ENCODE results near the gene CACNA1B.
"Not testable (repeated sequence)": the region's sequence is repeated elsewhere in the genome, so short reads cannot be mapped to it uniquely, and the experiment has no call there.

Gene CACNA1B

GRCh38 chr9:138112090-138112748 is 234.6 kb downstream of the CACNA1B start:
- DNase-seq (ENCODE audit: low read depth in 2 of 2, low spot score in 1 of 2): no peak

- DNase-seq (ENCODE audit: low read depth in 2 of 2, low spot score in 1 of 2): no peak
Observed at GRCh38 chr9:138112791-138113600, 235.4 kb downstream of the CACNA1B start.

GRCh38 chr9:138113701-138114325 is 236.2 kb downstream of the CACNA1B start:
- not testable (repeated sequence) for DNase-seq (ENCODE audit: low read depth in 2 of 2, low spot score in 1 of 2)

DNA sequence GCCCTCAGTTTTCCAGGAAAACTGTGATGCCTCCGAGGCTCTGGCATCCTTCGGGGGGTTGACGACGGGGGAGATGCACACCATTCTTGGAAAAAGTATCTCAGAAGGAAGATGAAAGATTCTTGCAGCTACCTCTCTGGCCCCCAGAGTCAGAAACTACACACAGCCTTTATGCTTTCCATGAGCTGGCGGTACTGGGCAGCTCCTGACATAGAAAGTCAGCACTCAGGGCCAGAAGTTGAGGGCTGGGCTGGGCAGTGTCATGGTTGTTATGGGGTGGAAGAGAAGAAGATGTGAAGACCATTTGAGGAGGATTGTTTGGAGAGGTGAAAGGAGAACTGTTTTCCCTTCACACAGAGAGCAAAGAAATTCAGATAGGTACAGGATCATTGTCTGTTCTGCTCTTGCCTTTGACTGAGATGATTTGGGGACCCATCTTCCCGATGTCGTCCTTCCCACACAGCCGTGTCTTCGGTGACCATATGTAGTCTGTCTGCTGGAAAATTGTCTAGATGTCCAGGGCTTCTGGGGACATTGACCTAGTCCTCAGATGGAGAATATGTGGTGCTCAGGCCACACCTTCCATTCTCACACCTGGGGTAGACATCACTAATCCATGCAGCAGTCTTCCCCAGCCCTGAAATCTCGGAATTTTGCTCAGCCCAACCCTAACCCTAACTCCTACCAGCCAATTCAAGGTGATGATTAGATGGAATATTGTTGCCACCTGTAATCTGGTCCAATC is 237.1 kb downstream of the CACNA1B start:
- no peak for DNase-seq (ENCODE audit: low read depth in 2 of 2, low spot score in 1 of 2)

DNA sequence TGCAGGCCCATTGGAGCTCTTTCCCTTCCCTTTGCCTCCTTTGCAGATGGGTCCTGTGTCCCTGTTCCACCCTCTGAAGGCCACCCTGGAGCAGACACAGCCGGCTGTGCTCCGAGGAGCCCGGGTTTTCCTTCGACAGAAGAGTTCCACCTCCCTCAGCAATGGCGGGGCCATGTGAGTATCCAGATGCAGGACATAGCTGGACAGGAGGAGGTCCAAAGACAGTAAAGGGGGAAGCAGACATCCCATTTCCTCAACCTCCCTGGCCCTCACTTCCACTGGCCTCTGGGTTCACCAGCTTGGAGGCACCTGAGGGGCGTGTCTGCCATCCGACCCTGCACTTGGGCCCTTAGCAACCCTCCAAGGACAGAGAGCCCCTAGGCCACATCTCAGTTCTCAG is 237.9 kb downstream of the CACNA1B start:
- DNase-seq (ENCODE audit: low read depth in 2 of 2, low spot score in 1 of 2): no peak

DNA sequence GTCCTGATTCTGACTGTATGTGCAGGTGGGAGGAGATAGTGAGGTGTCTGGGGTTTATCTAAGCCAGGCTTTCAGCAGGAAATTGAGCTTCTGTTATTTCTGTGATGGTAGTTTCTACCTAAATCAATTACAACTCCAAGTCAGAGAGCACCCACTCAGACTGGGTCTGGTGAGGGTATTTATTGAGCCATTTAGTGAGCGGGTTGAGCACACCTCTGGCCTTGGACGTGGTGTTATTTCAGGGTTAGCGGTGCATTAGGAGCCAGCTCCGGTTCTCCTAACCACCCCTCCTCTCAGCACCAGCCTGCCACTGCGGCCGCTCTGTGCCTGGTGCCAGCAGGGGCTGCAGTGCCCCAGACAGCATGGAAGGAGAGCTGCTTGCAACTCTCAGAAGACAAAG is 238.9 kb downstream of the CACNA1B start:
- DNase-seq (ENCODE audit: low read depth in 2 of 2, low spot score in 1 of 2): no peak

DNA sequence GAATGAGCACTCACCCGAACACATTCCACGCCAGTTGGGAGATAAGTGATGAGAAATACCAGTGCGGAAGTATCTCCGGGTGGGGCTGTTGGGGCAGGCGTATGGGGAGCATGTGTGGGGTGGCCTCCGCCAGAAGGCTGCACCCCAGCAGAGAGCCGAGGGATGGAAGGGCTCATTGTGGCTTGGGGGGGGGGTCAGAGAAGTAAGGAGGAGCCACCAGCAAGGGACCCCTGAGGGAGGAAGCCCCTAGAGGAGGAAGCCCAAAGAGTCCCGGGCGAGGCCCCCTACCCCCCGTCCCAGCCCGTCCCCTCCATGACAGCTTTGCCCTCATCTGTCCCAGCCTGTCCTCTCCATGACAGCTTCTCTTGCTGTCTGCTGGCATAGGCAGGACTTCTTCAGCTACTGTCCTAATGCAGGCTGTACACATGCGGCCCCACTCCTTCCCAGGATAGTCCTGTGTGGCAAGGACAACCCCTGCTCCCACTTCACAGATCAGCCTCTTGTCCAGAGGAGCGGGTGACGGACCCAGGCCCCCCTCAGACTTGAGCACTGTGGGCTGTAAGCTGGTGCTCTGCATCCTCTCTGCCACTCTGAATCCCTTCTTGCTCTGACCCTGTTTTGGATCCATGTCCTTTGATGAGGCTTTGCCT is 239.6 kb downstream of the CACNA1B start:
- DNase-seq (ENCODE audit: low read depth in 2 of 2, low spot score in 1 of 2): no peak

- DNase-seq (ENCODE audit: low read depth in 2 of 2, low spot score in 1 of 2): no peak
Observed at GRCh38 chr9:138117836-138118235, 240.3 kb downstream of the CACNA1B start.

GRCh38 chr9:138118601-138119071 is 241.1 kb downstream of the CACNA1B start:
- DNase-seq (ENCODE audit: low read depth in 2 of 2, low spot score in 1 of 2): no peak

GRCh38 chr9:138119202-138120027 is 241.8 kb downstream of the CACNA1B start:
- no peak for DNase-seq (ENCODE audit: low read depth in 2 of 2, low spot score in 1 of 2)

- DNase-seq (ENCODE audit: low read depth in 2 of 2, low spot score in 1 of 2): no peak
Observed at GRCh38 chr9:138120072-138120471, 242.5 kb downstream of the CACNA1B start.

GRCh38 chr9:138120511-138121437 is 243.2 kb downstream of the CACNA1B start:
- DNase-seq (ENCODE audit: low read depth in 2 of 2, low spot score in 1 of 2): no peak

DNA sequence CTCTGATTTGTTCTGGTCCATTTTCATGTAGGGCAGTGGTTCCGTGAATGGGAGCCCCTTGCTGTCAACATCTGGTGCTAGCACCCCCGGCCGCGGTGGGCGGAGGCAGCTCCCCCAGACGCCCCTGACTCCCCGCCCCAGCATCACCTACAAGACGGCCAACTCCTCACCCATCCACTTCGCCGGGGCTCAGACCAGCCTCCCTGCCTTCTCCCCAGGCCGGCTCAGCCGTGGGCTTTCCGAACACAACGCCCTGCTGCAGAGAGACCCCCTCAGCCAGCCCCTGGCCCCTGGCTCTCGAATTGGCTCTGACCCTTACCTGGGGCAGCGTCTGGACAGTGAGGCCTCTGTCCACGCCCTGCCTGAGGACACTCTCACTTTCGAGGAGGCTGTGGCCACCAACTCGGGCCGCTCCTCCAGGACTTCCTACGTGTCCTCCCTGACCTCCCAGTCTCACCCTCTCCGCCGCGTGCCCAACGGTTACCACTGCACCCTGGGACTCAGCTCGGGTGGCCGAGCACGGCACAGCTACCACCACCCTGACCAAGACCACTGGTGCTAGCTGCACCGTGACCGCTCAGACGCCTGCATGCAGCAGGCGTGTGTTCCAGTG is 244.0 kb downstream of the CACNA1B start:
- DNase-seq (ENCODE audit: low read depth in 2 of 2, low spot score in 1 of 2): no peak

DNA sequence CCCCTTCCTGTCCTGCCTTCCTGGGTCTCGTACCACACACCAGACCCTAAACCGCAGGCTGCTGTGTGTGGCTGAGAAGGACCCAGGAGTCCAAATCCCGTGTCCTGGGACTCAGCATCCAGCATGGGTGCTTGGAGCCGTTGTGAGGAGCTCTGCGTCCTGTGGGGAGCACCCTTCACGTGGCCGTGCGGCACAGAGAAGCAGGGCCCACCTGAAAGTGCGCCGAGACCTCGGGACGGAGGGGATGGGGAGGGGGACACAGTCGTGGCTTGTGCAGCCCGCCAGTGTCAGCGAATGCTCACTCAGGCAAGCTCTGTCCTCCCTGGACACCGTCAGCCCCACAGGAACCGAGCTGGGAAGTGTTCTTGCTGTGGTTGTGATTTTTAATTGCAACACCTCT is 244.6 kb downstream of the CACNA1B start:
- DNase-seq (ENCODE audit: low read depth in 2 of 2, low spot score in 1 of 2): no peak

DNA sequence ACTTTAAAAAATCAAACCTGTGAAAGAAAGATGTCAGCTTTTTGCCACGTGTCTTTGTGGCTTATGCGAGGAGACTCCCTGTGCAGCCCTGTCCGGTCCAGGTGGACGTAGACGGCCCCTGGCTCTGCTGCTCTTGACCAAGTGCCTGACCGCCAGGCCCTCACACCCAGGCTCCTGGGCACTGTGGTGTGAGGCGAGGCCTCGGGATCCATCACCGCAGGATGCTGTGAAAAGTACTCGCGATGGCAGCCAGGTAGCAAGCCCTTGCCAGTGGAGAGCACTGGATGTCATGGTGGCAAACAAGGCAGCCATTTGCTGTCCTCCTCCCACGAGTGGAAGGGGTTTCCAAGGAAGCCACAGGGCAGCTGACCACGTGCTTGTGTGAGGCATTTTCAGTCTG is 245.1 kb downstream of the CACNA1B start:
- no peak for DNase-seq (ENCODE audit: low read depth in 2 of 2, low spot score in 1 of 2)

DNA sequence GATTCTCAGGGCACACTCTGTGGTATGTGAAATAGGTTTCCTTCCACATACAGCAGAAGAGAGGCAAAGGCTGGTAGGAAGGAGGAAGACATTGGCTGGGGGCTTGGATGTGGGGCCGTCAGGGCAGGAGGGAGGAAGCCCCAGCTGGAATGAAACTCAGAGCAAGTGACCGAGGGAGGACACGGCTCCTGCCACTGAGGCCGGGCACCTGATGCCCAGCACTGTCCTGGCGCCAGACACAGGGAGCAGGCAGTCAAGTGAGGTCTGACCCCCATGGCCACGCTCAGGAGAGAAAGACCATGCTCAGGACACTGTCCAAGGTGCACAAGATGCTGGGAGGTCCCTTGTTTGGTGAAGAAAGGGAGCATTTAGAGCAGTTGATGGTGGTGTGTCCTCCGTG is 245.5 kb downstream of the CACNA1B start:
- no peak for DNase-seq (ENCODE audit: low read depth in 2 of 2, low spot score in 1 of 2)

DNA sequence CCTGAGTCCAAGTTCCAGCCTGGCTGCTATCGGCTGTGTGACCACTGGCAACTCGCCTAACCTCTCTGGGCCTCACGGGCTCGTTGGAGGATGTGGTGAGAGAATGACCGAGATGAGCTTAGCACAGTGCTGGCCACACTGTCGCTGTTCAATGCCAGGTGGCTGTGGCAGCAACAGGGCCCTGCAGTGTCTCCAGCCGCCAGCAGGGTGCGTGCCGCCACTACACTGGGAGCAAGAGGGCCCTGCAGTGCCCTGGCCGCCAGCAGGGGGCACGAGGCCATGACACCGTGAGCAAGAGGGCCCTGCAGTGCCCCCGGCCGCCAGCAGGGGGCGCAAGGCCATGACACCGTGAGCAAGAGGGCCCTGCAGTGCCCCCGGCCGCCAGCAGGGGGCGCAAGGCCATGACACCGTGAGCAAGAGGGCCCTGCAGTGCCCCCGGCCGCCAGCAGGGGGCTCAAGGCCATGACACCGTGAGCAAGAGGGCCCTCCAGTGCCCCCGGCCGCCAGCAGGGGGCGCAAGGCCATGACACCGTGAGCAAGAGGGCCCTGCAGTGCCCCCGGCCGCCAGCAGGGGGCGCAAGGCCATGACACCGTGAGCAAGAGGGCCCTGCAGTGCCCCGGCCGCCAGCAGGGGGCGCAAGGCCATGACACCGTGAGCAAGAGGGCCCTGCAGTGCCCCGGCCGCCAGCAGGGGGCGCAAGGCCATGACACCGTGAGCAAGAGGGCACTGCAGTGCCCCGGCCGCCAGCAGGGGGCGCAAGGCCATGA is 248.7 kb downstream of the CACNA1B start:
- not testable (repeated sequence) for DNase-seq (ENCODE audit: low read depth in 2 of 2, low spot score in 1 of 2)

Data from stimulated activated CD8-positive, alpha-beta memory T cell treated with anti-CD3 and anti-CD28 coated beads, Interleukin-4, amount 100 ng/mL, for 1 hour (primary cell).